Mucosa of stomach (tissue), 1 donor: ENCODE data around the gene SF3A1.

Source experiments
- H3K27me3 ChIP-seq: one replicate; pipeline ENCODE4 v1.7.0; 2013; ENCODE audit warnings: mild to moderate bottlenecking, low read length; ENCODE audit not compliant: control insufficient read depth, insufficient read depth
- H3K36me3 ChIP-seq: one replicate; pipeline ENCODE4 v1.7.0; 2013; ENCODE audit warnings: low read length; ENCODE audit not compliant: control insufficient read depth, insufficient read depth
- H3K4me1 ChIP-seq: one replicate; pipeline ENCODE4 v1.7.0; 2013; ENCODE audit warnings: mild to moderate bottlenecking, low read length; ENCODE audit not compliant: control insufficient read depth, insufficient read depth
- H3K4me3 ChIP-seq: one replicate; pipeline ENCODE4 v1.7.0; 2013; ENCODE audit warnings: low read length
- H3K9ac ChIP-seq: one replicate; pipeline ENCODE4 v1.7.0; 2013; ENCODE audit warnings: mild to moderate bottlenecking, low read length, moderate library complexity
- H3K9me3 ChIP-seq: one replicate; pipeline ENCODE4 v1.7.0; 2013; ENCODE audit warnings: mild to moderate bottlenecking, low read length, moderate library complexity; ENCODE audit not compliant: control insufficient read depth
- donor health status: Pancreatic carcinoma.

The SF3A1 gene

DNA sequence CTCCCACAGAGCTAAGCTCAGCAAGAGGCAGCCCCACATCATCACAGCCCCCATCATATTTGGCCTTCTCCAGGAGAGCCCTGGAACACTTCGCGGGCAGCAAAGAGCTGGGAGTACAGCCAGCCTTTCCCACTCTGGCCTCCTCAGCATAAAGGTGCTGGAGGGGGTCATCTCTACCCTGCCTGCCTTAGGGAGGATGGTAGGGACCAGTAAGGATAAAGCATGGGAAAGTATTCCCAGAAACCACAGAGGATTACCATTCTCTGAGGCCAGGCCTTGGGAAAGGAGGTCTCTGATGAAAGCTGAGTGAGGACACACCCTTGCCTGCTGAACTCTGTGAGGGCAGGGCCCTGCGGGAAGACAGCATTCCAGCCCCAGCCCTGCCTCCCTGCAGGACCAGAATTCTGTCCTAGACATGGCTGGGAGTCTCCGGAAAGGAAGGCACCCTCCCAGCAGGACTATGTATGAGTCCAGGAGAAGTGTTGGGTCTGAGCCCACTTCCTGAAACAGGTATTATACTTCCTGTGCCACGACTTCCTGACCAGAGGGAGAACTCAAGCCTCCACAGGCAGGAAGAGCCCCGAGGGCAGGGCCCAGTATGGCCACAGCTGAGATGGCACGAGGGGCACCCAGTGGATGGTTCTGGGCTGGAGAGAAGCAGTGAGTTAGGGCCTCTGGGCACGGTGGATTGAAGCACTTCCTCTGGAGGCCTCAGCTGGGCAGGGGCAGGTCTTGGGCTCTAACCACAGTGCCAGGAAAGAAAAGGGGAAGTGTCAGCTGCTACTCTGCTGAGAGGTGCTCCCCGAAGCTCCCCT lies 54.5 kb downstream of the SF3A1 start:
- no peaks in the 10 kb centered on the region for H3K9me3 ChIP-seq
- H3K4me1 ChIP-seq: peaks cover 86% of the 10 kb centered on the region
- H3K27me3 ChIP-seq: no peaks in the 10 kb centered on the region
- peaks cover 23% of the 10 kb centered on the region for H3K36me3 ChIP-seq
- H3K4me3 ChIP-seq: no peak overlapping the region
- H3K9ac ChIP-seq: peak overlapping the region; percentile 24

DNA sequence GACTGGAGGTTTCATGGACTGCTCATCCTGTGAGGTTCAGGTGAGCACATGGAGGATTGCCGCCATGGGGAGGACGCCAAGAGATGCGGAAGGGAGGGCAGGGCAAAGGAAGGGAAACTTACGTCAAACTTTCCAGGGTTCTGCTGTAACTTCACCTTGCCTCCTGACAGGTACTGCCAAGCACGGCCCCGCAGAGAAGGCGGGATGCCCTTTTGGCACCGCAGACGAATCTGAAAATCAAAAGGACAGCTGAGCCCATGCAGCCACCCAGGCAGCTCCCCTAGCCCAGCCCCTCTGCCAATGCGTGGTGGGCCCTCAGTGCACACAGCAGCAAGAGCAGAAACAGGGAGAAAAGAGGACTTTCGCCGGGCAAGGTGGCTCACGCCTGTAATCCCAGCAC lies 57.4 kb downstream of the SF3A1 start:
- Histone ChIP-seq H3K4me3 (no peak overlapping the region), H3K9me3 (no peaks in the 10 kb centered on the region), H3K9ac (no peak overlapping the region), H3K4me1 (peaks cover 62% of the 10 kb centered on the region), H3K27me3 (no peaks in the 10 kb centered on the region), H3K36me3 (peaks cover 31% of the 10 kb centered on the region)

- Histone ChIP-seq H3K9ac (no peak overlapping the region), H3K4me1 (peaks cover 51% of the 10 kb centered on the region), H3K36me3 (peaks cover 31% of the 10 kb centered on the region), H3K4me3 (no peak overlapping the region), H3K27me3 (no peaks in the 10 kb centered on the region), H3K9me3 (no peaks in the 10 kb centered on the region)
These were observed 58.5 kb downstream of the SF3A1 start for GRCh38 chr22:30297991-30298701.

GRCh38 chr22:30297276-30297990 lies 59.3 kb downstream of the SF3A1 start:
- no peak overlapping the region for H3K4me3 ChIP-seq
- H3K9me3 ChIP-seq: no peaks in the 10 kb centered on the region
- H3K27me3 ChIP-seq: no peaks in the 10 kb centered on the region
- H3K36me3 ChIP-seq: peaks cover 35% of the 10 kb centered on the region
- peaks cover 43% of the 10 kb centered on the region for H3K4me1 ChIP-seq
- no peak overlapping the region for H3K9ac ChIP-seq

- Histone ChIP-seq H3K36me3 (peaks cover 34% of the 10 kb centered on the region), H3K4me1 (peaks cover 37% of the 10 kb centered on the region)
These were observed 59.9 kb downstream of the SF3A1 start for GRCh38 chr22:30296833-30297232.

GRCh38 chr22:30296324-30296723 lies 60.4 kb downstream of the SF3A1 start:
- peaks cover 36% of the 10 kb centered on the region for H3K4me1 ChIP-seq
- H3K4me3 ChIP-seq: no peak overlapping the region
- H3K9me3 ChIP-seq: no peaks in the 10 kb centered on the region
- no peaks in the 10 kb centered on the region for H3K27me3 ChIP-seq
- H3K9ac ChIP-seq: no peak overlapping the region
- peaks cover 29% of the 10 kb centered on the region for H3K36me3 ChIP-seq

More at GRCh38 chr22:30296833-30297232, 59.9 kb downstream of the SF3A1 start:
- no peaks in the 10 kb centered on the region for H3K9me3 ChIP-seq
- no peak overlapping the region for H3K9ac ChIP-seq
- H3K27me3 ChIP-seq: no peaks in the 10 kb centered on the region
- H3K4me3 ChIP-seq: no peak overlapping the region

GRCh38 chr22:30295576-30295975 lies 61.1 kb downstream of the SF3A1 start:
- H3K4me1 ChIP-seq: peaks cover 39% of the 10 kb centered on the region
- no peak overlapping the region for H3K9ac ChIP-seq
- no peak overlapping the region for H3K4me3 ChIP-seq
- peaks cover 25% of the 10 kb centered on the region for H3K36me3 ChIP-seq
- no peaks in the 10 kb centered on the region for H3K9me3 ChIP-seq
- no peaks in the 10 kb centered on the region for H3K27me3 ChIP-seq

DNA sequence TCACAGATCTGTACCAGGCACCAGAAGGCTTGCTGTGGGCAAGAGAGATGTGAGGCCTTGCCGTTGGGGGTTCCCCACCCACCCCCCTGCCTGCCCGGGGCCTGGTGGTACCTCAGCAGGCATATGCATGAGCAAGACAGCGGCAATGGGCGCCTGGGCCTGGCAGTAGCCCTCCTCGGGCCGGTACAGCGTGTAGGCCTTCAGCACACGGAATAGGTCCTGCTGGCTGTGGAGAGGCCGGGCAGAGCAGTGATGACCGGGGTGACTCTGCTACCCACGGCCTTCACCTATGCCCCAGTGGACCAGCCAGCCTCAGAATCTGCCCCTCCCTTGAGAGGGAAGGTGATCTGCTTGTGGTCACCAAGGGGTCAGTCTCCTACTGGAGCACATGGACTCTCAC lies 61.9 kb downstream of the SF3A1 start:
- no peaks in the 10 kb centered on the region for H3K9me3 ChIP-seq
- peaks cover 25% of the 10 kb centered on the region for H3K36me3 ChIP-seq
- H3K27me3 ChIP-seq: no peaks in the 10 kb centered on the region
- H3K4me1 ChIP-seq: peaks cover 47% of the 10 kb centered on the region
- H3K9ac ChIP-seq: no peak overlapping the region
- no peak overlapping the region for H3K4me3 ChIP-seq

- Histone ChIP-seq H3K4me1 (peaks cover 44% of the 10 kb centered on the region), H3K9ac (no peak overlapping the region), H3K36me3 (peaks cover 25% of the 10 kb centered on the region), H3K27me3 (no peaks in the 10 kb centered on the region), H3K9me3 (no peaks in the 10 kb centered on the region), H3K4me3 (no peak overlapping the region)
These were observed 62.6 kb downstream of the SF3A1 start for GRCh38 chr22:30294066-30294465.

- Histone ChIP-seq H3K9me3 (no peaks in the 10 kb centered on the region), H3K4me1 (peaks cover 43% of the 10 kb centered on the region), H3K9ac (no peak overlapping the region), H3K36me3 (peaks cover 25% of the 10 kb centered on the region), H3K4me3 (no peak overlapping the region), H3K27me3 (no peaks in the 10 kb centered on the region)
These were observed 63.7 kb downstream of the SF3A1 start for GRCh38 chr22:30293026-30293425.

DNA sequence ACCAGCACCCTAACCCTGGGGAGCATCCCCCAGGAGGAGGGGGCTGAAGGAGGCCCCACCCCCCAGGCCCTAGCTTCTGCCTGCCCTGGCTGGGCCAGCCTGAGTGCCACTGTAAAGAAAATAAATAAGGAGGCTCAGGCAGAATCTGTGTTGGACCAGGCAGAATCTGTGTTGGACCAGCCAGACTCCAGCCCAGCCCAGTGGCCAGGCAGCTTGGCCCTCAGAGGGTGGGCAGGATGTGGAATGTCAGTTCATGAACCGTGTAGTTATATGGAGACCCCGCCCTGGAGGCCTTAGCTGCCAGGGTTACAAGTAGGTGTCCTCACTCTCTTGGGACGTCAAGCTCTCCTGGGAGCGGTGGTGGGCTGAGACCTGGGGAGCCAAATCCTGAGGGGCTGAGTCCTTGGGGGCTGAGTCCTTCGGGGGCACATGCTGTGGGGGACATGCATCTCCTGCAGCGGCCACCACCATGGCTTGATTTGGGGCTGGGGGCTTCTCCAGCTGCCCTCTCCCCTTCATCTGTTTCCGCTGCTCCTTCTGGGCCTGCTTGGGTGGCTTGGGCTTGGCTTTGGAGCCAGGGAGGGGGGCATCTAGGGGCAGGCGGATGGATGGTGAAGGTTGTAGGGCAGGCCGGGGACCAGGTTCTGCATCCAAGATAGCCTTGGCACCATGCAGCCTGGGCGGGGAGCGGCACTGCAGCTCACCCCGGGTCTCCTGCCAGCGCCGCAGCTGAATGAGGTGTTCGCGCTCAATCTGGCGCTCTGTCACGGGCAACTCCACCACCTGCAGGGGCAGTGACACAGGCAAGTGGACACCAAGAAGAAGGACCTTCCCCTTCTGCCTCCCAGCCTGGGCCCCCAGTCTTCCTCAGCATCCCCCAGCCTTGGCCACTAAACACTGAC lies 64.4 kb downstream of the SF3A1 start:
- H3K27me3 ChIP-seq: no peaks in the 10 kb centered on the region
- H3K9me3 ChIP-seq: no peaks in the 10 kb centered on the region
- peaks cover 40% of the 10 kb centered on the region for H3K4me1 ChIP-seq
- H3K4me3 ChIP-seq: no peak overlapping the region
- peak overlapping the region; percentile 9 for H3K9ac ChIP-seq
- H3K36me3 ChIP-seq: peaks cover 18% of the 10 kb centered on the region
